HCT116 (cell line): ENCODE results near the gene SH2D3C.

Experiments
- POLR2AphosphoS5 ChIP-seq: IDR thresholded peaks from 2 replicates; pipeline ENCODE4 v1.6.1; 2011; ENCODE audit warnings: mild to moderate bottlenecking, low read depth, low read length, moderate library complexity
- ZBTB33 ChIP-seq: IDR thresholded peaks from 2 replicates; pipeline ENCODE4 v1.6.1; 2011; ENCODE audit warnings: mild to moderate bottlenecking, low read length, moderate library complexity; ENCODE audit not compliant: insufficient replicate concordance; ENCODE audit errors: extremely low read depth
- ZNF274 ChIP-seq: fragments of 200-500 bp; sonication (Bioruptor generic); IDR thresholded peaks from 2 replicates; pipeline ENCODE4 v1.6.1; 2014; ENCODE audit warnings: mild to moderate bottlenecking, low read depth, low read length, inconsistent platforms
- TF ChIP-seq, protein P1 (sequence below): IDR thresholded peaks from 2 replicates; pipeline ENCODE4 v1.6.1; 2012; ENCODE audit warnings: low read depth
- TF ChIP-seq, protein P2 (sequence below), 3 experiments: fragments of 200-600 bp in 1 of 3; sonication (generic) in 1 of 3; IDR thresholded peaks in 2 of 3; conservative IDR thresholded peaks in 1 of 3; 2 replicates each; pipeline ENCODE4 v1.5.1; 2012 to 2017; ENCODE audit warnings: low read depth in 2 of 3, low read length in 2 of 3, antibody characterized with exemption in 1 of 3, borderline replicate concordance in 1 of 3, control low read depth in 1 of 3, mild to moderate bottlenecking in 1 of 3, mixed read lengths in 1 of 3, mixed run types in 1 of 3, moderate library complexity in 1 of 3; ENCODE audit not compliant: insufficient read depth in 1 of 3

GRCh38 chr9:127780126-127780885, 1.8 kb upstream of the SH2D3C start:
- TF ChIP-seq, protein P1, sequence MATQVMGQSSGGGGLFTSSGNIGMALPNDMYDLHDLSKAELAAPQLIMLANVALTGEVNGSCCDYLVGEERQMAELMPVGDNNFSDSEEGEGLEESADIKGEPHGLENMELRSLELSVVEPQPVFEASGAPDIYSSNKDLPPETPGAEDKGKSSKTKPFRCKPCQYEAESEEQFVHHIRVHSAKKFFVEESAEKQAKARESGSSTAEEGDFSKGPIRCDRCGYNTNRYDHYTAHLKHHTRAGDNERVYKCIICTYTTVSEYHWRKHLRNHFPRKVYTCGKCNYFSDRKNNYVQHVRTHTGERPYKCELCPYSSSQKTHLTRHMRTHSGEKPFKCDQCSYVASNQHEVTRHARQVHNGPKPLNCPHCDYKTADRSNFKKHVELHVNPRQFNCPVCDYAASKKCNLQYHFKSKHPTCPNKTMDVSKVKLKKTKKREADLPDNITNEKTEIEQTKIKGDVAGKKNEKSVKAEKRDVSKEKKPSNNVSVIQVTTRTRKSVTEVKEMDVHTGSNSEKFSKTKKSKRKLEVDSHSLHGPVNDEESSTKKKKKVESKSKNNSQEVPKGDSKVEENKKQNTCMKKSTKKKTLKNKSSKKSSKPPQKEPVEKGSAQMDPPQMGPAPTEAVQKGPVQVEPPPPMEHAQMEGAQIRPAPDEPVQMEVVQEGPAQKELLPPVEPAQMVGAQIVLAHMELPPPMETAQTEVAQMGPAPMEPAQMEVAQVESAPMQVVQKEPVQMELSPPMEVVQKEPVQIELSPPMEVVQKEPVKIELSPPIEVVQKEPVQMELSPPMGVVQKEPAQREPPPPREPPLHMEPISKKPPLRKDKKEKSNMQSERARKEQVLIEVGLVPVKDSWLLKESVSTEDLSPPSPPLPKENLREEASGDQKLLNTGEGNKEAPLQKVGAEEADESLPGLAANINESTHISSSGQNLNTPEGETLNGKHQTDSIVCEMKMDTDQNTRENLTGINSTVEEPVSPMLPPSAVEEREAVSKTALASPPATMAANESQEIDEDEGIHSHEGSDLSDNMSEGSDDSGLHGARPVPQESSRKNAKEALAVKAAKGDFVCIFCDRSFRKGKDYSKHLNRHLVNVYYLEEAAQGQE = no peak
- no peak for TF ChIP-seq POLR2AphosphoS5
- TF ChIP-seq, protein P2, sequence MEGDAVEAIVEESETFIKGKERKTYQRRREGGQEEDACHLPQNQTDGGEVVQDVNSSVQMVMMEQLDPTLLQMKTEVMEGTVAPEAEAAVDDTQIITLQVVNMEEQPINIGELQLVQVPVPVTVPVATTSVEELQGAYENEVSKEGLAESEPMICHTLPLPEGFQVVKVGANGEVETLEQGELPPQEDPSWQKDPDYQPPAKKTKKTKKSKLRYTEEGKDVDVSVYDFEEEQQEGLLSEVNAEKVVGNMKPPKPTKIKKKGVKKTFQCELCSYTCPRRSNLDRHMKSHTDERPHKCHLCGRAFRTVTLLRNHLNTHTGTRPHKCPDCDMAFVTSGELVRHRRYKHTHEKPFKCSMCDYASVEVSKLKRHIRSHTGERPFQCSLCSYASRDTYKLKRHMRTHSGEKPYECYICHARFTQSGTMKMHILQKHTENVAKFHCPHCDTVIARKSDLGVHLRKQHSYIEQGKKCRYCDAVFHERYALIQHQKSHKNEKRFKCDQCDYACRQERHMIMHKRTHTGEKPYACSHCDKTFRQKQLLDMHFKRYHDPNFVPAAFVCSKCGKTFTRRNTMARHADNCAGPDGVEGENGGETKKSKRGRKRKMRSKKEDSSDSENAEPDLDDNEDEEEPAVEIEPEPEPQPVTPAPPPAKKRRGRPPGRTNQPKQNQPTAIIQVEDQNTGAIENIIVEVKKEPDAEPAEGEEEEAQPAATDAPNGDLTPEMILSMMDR (IDR thresholded peaks at IDR 0.05 in 2 of 3, conservative IDR thresholded peaks at IDR 0.05 in 1 of 3; ENCODE audit: borderline replicate concordance in 1 of 3, insufficient read depth in 1 of 3, low read depth in 2 of 3, low read length in 2 of 3) = no peak
- TF ChIP-seq ZBTB33 = no peak
- TF ChIP-seq ZNF274 = no peak
